Ascending aorta (tissue), 2 donors: ENCODE results near the gene TLN1. TPM values are rescaled to one million over a fixed set of nuclear protein-coding genes. Genes with fewer than 3 reads are reported as not detected.

Experiments used
- DNase-seq, 2 donors: peaks; one replicate each; pipeline ENCODE4 v3.0.0-alpha.2; 2019; ENCODE audit warnings: low spot score in 2 of 2
- H3K27ac ChIP-seq, 2 donors: fragments of 200-600 bp; sonication (generic); one replicate each; pipeline ENCODE4 v1.5.1; 2016 to 2017; ENCODE audit warnings: mild to moderate bottlenecking in 1 of 2
- H3K27me3 ChIP-seq: fragments of 200-600 bp; sonication (generic); one replicate; pipeline ENCODE4 v1.5.1; 2017
- H3K36me3 ChIP-seq, 2 donors: fragments of 200-600 bp; sonication (generic); one replicate each; pipeline ENCODE4 v1.5.1; 2016
- H3K4me1 ChIP-seq, 2 donors: fragments of 200-600 bp; sonication (generic); one replicate each; pipeline ENCODE4 v1.5.1; 2016 to 2017; ENCODE audit warnings: mild to moderate bottlenecking in 1 of 2
- H3K4me3 ChIP-seq, 2 donors: fragments of 200-600 bp; sonication (generic); one replicate each; pipeline ENCODE4 v1.5.1; 2016 to 2017; ENCODE audit warnings: mild to moderate bottlenecking in 1 of 2
- H3K9me3 ChIP-seq, 2 donors: fragments of 200-600 bp; sonication (generic); one replicate each; pipeline ENCODE4 v1.5.1; 2016
- CTCF ChIP-seq, 3 experiments: fragments of 200-600 bp in 2 of 3; fragments of 450-650 bp in 1 of 3; sonication (generic) in 2 of 3; IDR thresholded peaks; one replicate each; pipeline ENCODE4 v1.5.1; 2016 to 2019; ENCODE audit warnings: antibody characterized with exemption in 3 of 3, mild to moderate bottlenecking in 1 of 3, moderate library complexity in 1 of 3
- intact Hi-C: fragments of 100-400 bp; cut with DNase I; formaldehyde crosslinking; loops from one replicate; pipeline ENCODE4 v1.15.1; 2023
- total RNA-seq: library from RNA; depleted of rRNA; stranded (reverse); fragments of >200 nt; gene quantifications from one replicate; pipeline ENCODE4 v1.1.0, GENCODE V29; 2016

TLN1 gene
- total RNA-seq, 1 donor from 2014 or later: 735 TPM

DNA sequence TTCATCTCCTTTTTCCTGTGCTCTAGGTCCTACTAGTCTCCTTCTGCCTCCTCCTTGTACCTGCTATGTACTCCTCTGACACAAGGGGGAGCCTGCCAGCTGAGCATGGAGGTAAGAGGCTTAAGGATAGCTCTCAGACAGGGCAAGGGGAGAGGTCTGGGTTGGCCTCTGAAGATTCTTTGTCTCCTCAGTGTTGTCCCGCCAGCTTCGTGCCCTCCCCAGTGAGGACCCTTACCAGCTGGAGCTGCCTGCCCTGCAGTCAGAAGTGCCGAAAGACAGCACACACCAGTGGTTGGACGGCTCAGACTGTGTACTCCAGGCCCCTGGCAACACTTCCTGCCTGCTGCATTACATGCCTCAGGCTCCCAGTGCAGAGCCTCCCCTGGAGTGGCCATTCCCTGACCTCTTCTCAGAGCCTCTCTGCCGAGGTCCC, 4.2 kb upstream of the TLN1 start:
- Histone ChIP-seq H3K4me1 (peaks cover 10 to 21% of the 10 kb centered on the region in 2 donors), H3K9me3 (no peaks in the 10 kb centered on the region), H3K4me3 (no peak overlapping the region), H3K36me3 (peaks cover 63 to 67% of the 10 kb centered on the region in 2 donors), H3K27me3 (no peaks in the 10 kb centered on the region), H3K27ac (peak overlapping the region in 1 of 2 donors; percentile 27)
- peak; percentile 73 to 82 (median 81) for TF ChIP-seq CTCF (IDR thresholded peaks at IDR 0.05)
- DNase-seq: peak in 1 of 2 donors; percentile 83
- intact Hi-C loops: loop anchor here (5.0 to 10.0 kb wide), 2 partner anchors 146 to 621 kb away; partner anchors contain the start of gene ATOSB

DNA sequence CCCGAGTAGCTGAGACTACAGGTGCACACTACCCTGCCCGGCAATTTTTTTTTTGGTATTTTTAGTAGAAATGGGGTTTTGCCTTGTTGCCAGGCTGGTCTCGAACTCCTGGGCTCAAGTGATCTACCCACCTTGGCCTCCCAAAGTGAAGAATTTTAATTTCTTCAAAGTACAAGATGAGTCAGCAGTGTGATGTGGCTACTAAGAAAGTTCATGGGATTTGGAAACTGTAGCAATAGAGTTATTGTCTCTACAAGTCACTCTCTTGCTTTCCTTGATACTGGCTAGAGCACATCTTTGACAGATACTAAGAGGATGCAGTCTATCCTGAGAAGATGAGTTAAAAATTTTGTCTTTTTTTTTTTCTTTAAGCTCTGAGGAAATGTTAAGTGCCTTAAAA, 2.1 kb upstream of the TLN1 start:
- peaks cover 13 to 21% of the 10 kb centered on the region in 2 donors for H3K4me1 ChIP-seq
- H3K9me3 ChIP-seq: no peaks in the 10 kb centered on the region
- peaks cover 42 to 49% of the 10 kb centered on the region in 2 donors for H3K36me3 ChIP-seq
- peak overlapping the region in 1 of 2 donors; percentile 81 for H3K4me3 ChIP-seq
- intact Hi-C loops: loop anchor here (10.0 kb wide), 1 partner anchor 619 kb away; the partner anchor contains the start of gene ATOSB
- TF ChIP-seq CTCF (IDR thresholded peaks at IDR 0.05): no peak
- H3K27me3 ChIP-seq: no peaks in the 10 kb centered on the region
- no peak for DNase-seq
- H3K27ac ChIP-seq: peak overlapping the region in 1 of 2 donors; percentile 98

- Histone ChIP-seq H3K27ac (peak overlapping the region; percentile 98 to 99), H3K36me3 (peaks cover 31 to 38% of the 10 kb centered on the region in 2 donors), H3K9me3 (no peaks in the 10 kb centered on the region), H3K4me1 (peaks cover 17 to 24% of the 10 kb centered on the region in 2 donors), H3K27me3 (no peaks in the 10 kb centered on the region), H3K4me3 (peak overlapping the region; percentile 74 to 81)
- intact Hi-C loops: loop anchor here (1.0 to 10.0 kb wide), 6 partner anchors 16 to 618 kb away; partner anchors contain the start of genes ATOSB, GBA2, HINT2 and NPR2
- no peak for DNase-seq
- no peak for TF ChIP-seq CTCF (IDR thresholded peaks at IDR 0.05)
Observed at GRCh38 chr9:35732800-35733541, 976 bp upstream of the TLN1 start.

DNA sequence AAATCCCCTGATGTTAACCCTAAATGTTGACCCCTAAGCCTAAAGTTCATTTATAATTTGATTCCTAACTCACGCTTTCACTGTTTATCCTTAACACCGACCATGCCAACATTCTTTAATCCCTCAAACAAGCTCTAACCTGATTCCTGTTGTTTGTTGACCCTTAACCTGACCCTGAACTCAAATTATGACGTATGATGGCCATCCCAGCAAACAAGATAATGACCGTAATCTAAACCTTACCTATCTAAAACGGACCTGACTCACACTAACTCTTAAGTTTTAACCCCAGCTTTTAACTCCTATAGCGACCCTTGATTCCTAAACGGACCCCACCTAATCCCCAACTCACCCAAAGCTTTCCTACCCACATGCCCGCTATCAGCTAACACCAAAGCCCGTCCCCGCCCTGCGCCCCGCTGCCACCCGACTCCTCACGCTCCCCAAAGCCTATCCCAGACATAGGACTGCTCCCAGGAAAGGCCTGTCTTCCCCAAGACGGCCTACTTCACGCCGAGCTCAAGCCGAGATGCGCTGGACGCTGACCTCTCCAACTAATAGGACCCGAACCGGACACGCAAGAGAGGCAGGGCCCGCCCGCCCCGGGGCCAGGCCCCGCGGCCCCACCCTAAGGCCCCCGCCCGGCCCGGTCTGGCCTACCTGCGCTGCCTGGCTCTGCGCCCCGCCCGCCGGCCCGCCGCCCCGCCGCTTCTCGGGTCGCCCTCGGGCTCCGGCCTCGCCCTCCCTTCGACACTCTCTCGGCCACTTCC, 395 bp downstream of the TLN1 start:
- TF ChIP-seq CTCF (IDR thresholded peaks at IDR 0.05): no peak
- Histone ChIP-seq H3K27ac (peak overlapping the region; percentile 98 to 99), H3K4me3 (peak overlapping the region; percentile 74 to 81), H3K9me3 (no peaks in the 10 kb centered on the region), H3K27me3 (no peaks in the 10 kb centered on the region), H3K36me3 (peaks cover 18 to 24% of the 10 kb centered on the region in 2 donors), H3K4me1 (peaks cover 20 to 32% of the 10 kb centered on the region in 2 donors)
- no peak for DNase-seq
- intact Hi-C loops: loop anchor here (1.0 to 10.0 kb wide), 6 partner anchors 18 to 617 kb away; partner anchors contain the start of genes ATOSB, GBA2, HINT2 and NPR2

GRCh38 chr9:35730486-35730854, 1.5 kb downstream of the TLN1 start:
- Histone ChIP-seq H3K27ac (peak overlapping the region; percentile 98 to 99), H3K9me3 (no peaks in the 10 kb centered on the region), H3K36me3 (peaks cover 14 to 18% of the 10 kb centered on the region in 2 donors), H3K4me3 (peak overlapping the region; percentile 74 to 81), H3K27me3 (no peaks in the 10 kb centered on the region), H3K4me1 (peaks cover 20 to 36% of the 10 kb centered on the region in 2 donors)
- DNase-seq: no peak
- intact Hi-C loops: loop anchor here (10.0 kb wide), 1 partner anchor 616 kb away; the partner anchor contains the start of gene ATOSB
- no peak for TF ChIP-seq CTCF (IDR thresholded peaks at IDR 0.05)
